Measurements from ENCODE around the gene RORC.
A peak's percentile ranks its signal among the peaks of the same experiment; 100 is the strongest.
"Not testable (repeated sequence)": the region's sequence is repeated elsewhere in the genome, so short reads cannot be mapped to it uniquely, and the experiment has no call there.

RORC gene

DNA sequence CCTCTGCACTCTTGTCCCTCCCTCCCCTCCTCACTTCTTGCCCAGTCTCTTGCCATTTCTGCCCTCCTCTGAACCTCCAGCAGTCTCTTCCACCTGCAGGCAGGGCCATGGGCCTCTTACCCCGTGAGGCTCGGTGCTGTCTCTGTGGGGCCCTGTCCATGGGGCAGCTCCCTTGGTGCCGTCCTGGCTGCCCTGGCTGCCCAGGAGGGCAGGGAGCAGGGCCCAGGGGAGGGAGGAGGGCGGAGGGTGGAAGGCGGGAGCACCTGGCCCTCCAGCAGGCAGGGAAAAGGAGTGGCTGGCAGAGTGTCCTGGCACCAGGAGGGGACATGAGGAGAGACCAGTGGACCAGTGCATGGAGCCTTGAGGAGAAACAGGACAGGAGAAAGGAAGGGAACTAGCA is at the start of gene RORC:
Gene RORC (minus strand): TSS at position 198 of the 400 bp plus-strand sequence. CDS start 38 bp downstream, at position 160.
- DNase-seq (ENCODE audit: low spot score), result no peak

DNA sequence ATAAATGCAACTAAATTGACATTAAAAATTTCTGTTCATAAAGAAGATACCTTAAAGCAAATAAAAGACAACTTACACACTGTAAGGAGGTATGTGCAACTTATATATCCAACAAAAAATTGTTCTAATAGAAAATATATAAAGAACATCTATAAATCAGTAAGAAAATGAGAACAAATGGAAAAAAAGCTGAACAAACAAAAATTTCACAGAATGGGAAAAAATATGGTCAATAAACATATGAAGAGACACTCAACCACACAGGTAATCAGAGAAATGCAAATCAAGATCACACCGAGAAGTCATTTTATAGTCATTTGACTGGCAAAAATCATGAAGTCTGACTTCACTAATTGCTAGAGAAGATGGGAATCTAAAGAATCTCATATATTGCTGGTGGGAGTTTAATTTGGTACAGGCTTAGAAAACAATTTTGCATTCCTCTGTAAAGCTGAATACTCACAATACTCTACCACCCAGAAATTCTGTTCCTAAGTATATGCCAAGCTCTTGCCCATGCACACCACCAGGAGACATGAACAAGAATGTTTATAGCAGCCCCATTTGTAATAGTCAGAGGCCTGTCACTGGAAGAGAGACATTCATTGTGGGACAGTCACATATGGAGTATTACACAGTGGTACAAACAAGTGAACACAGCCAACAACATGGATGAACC is 44.0 kb upstream of the RORC start:
- DNase-seq (ENCODE audit: low spot score), result no peak

DNA sequence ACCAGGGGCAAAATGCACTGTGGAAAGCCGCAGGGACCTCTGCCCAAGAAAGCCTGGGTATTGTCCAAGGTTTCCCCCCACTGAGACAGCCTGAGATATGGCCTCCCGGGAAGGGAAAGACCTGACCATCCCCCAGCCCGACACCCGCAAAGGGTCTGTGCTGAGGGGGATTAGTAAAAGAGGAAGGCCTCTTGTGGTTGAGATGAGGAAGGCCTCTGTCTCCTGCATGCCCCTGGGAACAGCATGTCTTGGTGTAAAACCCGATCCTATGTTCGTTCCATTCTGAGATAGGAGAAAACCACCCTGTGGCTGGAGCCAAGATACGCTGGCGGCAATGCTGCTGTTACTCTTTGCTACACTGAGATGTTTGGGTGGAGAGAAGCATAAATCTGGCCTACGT is 41.2 kb upstream of the RORC start:
- DNase-seq (ENCODE audit: low spot score), result not testable (repeated sequence)

DNA sequence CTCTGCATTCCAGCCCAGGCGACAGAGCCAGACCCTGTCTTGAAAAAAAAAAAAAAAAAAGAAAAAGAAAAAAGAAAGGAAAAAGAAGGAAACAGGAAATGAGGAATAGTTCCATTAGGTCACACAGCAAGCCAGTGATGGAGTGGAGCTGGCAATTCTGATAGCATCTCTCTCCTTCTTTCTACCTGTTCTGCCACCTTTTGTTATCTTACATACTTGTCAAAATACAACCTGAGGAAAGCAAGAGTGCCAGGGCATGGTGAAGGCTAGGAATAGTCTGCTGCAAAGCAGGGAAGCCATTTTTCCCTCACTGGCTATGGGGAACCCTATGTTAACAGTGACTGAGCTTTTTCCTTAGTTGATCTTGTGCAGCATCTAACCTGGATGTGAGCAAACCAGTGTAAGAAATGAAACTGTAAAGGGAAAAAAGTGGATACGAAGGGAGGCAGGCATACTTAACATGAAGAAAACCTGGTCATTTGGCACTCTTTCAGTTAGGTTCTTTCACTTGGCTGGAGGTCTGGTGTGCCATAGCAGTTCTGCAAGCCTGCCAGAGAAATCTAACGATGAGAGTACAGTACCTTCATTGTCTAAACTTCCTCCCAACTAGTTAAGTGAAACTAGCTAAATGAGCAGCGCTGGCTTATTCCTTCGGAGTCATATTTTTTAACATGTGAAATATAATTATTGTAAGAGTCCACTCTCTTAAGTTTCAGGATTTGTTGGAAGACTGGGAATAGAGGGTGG is 39.9 kb upstream of the RORC start:
- DNase-seq (ENCODE audit: low spot score), result no peak

DNA sequence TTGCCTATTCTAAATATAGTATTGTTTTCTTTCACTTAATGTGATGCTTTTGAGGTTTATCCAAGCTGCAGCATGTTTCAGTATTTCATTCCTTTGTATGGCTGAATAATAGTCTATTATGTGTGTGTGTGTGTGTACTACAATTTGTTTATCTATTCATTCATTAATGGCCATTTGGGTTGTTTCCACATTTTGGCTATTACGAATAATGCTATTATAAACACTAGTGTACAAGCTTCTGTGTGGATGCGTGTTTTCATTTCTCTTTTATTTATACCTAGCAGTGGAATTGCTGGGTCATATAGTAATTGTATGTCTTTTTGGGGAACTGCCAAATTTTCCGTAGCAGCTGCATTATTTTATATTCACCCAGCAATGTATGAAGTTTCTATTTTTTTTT is 36.9 kb upstream of the RORC start:
- DNase-seq (ENCODE audit: low spot score), result peak; percentile 54

DNA sequence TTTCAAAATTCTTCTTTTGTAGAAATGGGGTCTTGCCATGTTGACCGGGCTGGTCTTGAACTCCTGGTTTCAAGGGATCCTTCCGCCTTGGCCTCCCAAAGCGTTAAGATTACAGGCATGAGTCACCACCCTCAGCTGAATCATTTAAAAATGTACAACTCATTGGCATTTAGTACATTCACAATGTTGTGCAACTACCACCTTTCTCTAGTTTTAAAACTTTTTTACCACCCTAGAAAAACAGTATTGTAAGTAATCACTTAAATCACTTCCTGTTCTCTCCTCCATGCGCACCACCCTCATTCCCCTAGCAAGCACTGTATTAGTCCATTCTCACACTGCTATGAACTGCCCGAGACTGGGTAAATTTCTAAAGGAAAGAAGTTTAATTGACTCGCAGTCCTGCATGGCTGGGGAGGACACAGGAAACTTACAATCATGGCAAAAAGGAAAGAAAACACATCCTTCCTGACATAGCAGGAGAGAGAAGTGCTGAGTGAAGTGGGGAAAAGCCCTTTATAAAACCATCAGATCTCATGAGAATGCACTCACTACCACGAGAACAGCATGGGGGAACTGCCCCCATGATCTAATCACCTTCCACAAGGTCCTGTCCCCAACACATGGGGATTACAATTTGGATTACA is 36.3 kb upstream of the RORC start:
- peak; percentile 32 for DNase-seq (ENCODE audit: low spot score)

DNA sequence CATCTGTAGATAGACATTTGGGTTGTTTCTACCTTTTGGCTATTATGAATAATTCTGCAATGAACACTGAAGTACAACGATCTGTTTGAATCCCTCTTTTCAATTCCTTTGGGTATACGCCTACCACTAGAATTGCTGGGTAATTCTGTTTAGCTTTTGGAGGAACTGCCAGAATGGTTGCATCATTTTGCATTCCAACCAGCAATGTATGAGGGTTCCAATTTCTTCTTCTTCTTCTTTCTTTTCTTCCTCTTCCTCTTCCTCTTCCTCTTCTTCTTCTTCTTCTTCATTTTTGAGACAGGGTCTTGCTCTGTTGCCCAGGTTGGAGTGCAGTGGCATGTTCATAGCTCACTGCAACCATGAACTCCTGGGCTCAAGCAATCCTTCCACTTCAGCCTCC is 35.7 kb upstream of the RORC start:
- no peak for DNase-seq (ENCODE audit: low spot score)

DNA sequence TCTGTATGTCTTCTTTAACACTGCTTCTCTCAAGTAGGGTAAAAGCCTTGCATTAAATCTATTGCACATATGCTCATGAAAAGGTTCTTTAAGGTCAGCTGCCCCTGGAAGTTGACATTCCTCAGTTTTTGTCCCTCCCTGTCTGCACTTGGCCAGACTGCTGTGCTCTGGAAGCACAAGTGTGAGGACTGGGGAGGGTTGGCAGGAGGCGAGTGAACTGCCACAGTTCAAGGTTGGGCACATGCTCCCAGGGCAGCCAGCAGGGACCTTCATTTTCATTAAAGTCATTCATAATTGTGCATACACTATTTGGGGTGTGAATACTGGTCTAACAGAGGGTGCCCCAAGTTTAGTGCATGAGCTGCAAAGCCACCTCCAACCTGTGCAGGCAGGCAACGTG is 32.8 kb upstream of the RORC start:
- no peak for DNase-seq (ENCODE audit: low spot score)

DNA sequence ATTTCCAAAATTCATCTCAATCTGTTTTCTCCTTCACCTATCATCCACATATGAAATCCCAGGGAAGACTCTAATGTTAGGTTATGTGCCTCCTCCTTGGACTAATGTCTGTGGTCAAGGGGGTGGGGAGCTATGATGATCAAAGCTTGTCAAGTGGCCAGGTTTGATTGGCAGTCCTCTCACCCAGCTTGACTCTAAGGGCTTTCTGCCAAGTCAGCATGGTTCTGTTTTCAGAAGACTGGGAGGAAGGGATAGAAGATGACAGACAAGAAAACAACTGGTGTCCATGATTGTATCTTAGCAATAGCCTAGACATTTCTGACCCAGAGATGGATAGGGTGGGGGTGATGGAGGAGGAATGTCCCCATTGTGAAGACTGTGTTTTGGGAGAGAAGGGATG is 31.0 kb upstream of the RORC start:
- no peak for DNase-seq (ENCODE audit: low spot score)

DNA sequence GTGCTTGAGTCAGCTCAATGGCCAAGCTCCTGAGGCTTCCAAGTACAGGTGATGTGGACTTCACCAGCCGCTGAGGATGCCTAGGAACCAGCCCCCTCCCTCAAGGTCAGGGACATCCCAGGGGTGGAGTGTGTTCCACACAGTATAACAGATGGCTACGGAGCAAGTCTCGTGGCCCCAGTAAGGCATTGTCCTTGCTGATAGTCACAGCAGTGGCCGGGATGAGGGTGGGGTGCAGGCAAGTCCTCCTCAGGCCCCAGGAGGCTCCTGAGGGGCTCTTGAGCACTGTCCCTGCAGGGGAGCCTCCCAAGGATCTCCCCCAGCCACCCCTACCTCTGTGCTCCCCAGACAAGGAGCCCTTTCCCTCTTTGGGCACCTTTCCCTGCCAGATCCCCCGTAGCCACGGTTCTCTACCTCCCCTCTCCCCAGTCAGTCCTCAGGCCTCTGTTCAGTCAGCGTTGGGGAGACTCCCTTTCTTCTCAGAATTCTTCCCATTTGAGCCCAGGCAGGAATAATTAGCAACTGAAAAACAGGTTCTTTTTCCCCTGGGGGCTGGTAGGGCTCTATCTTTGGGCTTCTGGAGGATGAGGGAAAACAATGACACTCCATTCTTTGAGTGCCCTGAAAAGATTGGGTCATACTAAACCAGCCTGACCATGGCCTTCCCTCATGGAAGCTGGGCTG is 29.0 kb upstream of the RORC start:
- no peak for DNase-seq (ENCODE audit: low spot score)

DNA sequence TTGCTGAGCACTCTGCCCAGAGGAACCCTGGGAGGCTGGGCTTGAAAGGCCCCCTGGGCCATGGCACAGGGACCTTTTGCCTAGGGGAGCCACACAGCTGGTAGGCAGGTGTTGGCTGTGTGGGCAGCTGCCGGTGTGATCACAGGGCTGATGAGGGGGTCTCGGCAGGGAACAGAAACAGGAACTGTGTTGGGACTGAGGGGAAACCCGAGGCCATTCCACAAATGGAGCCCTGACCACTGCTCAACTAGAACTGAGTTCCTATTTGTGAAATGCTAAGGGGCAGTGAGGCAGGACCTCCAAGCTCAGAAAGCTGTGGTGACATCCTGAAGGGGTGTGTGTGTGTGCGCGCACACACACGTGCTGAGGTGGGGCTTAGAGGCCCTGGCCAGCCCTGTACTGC is 28.3 kb upstream of the RORC start:
- no peak for DNase-seq (ENCODE audit: low spot score)

DNA sequence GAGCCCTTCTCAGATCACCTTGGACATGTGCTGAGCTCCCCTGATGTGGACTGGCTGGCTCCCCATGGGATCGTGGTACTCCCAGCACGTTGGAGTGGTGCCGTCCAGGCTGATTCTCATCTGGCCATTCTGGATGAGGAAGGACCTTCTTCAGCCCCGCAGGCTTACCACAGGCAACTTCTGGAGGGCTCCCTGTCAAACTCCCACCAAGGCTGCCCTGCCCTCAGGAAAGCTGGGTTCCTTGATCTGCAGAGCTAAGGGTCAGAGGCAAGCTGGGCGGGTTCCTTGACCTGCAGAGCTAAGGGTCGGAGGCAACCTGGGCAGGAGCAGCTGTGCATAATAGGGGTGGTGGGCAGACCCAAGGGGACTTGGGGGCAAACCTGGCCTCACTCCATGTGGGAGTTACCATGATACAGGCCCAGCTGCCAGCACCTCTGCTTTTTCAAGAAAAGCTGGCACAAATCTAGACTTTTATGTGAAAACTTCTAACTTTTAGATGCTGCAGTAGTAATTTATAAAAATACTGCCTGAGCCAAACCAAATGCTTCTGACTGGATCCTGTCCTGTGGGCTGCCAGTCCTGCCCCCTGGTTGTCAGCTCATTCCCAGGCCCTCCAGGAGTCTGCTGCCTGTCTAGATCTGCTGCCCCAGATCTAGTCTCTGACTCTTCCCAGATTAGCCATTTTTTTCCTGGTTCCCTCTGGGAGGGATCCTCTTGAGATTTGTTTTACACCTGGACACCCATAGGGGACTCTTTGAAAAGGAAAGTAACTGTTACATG is 27.5 kb upstream of the RORC start:
- DNase-seq (ENCODE audit: low spot score), result no peak

DNA sequence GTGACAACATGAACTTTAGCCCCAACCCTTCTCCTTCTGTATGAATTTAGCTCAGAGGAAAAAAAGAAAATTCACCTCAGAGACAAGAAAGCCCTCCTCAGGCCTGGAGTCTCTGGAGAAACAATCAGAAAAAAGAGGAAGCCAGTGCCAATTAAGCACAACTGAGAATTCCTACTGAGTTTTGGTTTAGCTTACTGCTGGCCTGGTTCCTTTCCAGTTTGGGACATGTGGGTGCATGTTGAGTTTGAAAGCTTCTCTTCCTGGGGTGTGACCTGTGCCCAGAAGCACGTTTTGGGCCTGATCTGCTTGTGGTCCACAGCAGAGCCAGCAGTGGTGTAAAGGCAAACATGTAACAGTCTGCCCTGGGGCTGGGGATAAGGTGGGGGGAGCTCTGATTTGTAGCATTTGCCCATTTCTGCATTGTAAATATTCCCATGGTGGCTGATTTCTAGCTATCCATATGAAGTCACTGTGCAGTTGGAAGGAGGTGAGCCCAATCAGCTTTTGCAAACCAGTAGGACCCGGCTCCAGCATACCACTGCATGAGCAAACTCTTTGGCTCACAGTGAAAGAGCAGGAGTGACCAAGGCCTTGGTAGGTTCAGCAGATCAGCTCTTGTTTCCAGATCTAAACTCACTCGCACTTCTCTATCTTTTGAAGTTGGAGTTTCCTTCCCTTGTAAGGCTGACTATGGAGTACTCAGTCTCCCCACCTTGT is 26.6 kb upstream of the RORC start:
- no peak for DNase-seq (ENCODE audit: low spot score)

DNA sequence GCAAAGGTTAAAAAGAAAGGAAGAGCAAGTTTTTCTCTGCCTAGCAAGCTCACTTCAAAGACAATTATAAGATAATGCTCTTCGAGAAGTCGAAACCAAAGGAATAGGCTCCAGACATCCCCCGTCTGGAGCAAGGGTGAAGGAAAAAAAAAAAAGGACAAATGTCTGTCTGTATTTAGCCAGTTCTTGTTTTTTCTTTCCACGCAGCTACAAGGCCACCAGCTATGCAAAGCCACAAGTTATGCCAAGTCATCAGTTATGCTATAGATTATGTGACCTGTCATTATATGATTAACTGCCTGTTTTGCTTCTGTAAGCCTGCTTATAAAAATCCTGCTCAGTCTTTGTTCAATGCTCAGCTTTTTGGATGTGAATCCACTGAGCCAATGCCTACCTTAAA is 24.3 kb upstream of the RORC start:
- DNase-seq (ENCODE audit: low spot score), result no peak

DNA sequence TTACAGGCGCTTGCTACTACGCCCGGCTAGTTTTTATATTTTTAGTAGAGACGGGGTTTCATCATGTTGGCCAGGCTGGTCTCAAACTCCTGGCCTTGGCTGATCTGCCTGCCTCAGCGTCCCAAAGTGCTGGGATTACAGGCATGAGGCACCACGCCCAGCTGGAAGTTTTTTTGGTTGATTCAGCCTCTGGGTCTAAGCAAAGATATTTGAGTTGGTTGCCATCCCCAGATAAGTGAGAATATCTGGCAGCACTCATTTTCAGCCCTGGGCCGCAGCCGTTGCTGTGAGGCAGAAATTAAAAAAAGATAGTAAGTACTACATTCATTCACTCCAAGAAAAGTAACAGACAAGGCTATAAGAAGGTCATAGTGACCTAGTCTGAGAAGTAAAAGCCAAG is 23.9 kb upstream of the RORC start:
- DNase-seq (ENCODE audit: low spot score), result not testable (repeated sequence)

DNA sequence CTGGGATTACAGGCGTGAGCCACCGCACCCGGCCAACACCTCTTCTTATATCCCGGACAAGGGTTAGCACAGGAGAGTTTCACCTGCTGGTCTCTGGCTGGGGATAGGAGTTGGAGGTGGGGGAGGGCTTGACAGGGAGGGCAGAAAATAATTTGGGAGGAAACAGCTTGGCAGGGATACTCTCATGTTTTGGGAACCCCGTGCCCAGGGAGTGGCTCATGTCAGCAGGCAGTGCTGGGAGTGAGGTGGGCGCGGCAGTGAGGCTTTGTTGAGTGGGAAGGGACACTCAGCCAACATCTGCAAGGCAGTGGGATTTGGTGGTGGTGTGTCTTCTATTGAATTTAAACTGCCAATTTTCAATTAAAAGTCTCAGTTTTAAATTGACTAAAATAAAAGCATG is 23.1 kb upstream of the RORC start:
- no peak for DNase-seq (ENCODE audit: low spot score)

DNA sequence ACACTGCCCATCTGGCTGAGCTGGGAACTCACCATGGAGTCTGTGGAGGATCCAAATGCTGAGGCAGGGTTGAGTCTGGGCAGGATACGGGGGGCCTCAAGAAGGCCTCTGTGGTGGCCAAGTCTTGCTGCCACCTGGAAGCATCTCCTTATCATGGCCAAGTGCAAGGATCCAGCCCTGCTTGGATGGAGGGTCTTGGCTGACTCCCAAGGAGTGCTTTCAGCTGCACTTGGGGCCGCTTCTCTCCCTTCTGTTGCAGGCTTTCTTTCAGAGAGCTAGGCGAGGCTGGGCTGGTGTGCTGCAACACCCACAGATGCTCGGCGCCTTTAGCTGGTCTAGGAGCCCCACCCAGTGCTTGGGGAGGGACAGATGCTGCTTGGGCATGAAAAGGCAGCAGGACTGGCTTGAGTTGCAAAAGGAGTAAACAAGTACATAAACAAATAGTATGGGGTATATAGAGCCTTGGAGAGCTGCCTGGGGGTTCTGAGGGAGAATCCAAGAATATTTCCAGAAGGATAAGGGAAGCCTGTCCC is 21.9 kb upstream of the RORC start, which contains the start of gene THEM5:
Gene THEM5 (minus strand): TSS at position 302 of the 533 bp plus-strand sequence. CDS start 147 bp downstream, at position 155.
- DNase-seq (ENCODE audit: low spot score), result no peak

DNA sequence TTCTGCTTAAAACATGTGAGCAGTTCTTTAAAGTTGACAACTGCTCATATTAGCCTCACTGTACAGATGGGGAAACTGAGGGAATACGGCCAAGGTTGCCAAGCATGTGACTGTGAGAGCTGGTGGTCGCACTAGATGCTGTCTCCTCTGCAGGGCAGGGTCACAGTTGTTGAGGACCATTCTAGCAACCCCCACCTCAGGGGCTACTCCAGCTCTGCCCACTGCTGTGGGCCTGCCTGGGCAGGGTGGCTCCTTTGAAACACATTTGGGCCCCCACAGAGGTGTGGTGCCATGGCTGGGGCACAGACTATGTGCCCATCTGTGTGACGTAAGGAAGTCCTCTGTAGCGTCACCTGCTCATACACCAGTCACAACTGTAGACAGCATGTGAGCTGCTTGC is 21.1 kb upstream of the RORC start:
- DNase-seq (ENCODE audit: low spot score), result no peak

DNA sequence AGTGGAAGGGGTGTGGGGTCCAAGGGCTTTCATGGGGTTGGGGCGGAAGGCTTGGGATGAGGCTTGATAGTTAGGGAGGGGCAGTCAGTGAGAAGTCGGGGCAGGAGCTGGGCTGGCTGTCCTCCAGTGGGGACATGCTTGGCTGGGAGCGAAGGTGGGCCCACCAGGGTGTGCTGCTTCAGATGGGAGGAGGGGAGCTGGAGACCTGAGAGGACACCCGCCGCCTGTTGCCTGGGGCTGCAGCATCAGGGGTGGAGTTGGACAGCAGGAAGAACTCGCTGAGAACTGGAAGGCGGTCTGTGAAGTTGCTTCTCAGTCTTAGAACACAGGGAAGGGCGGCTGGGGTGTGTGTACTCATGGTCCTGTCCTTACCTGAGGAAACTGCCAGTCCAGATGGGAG is 20.3 kb upstream of the RORC start:
- no peak for DNase-seq (ENCODE audit: low spot score)

DNA sequence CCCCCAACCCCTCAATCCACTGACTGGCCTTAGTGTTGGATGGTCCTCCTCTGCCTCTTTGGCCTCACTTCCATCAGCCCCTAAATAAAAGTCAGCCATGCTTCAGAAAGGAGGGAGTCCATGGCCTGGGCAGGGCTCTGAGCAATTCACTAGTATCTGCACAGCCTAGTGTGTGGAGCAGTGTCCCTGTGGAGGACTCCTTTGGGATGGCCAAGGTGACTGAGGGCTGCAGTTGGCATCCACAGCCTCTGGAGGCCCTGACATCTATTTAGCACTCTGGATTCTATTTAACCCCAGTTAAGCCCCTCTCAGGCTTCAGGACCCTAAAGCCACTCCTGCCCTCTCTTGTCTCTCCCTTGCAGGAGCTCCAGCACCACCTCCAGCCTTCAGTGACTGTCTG is 18.3 kb upstream of the RORC start:
- no peak for DNase-seq (ENCODE audit: low spot score)

DNA sequence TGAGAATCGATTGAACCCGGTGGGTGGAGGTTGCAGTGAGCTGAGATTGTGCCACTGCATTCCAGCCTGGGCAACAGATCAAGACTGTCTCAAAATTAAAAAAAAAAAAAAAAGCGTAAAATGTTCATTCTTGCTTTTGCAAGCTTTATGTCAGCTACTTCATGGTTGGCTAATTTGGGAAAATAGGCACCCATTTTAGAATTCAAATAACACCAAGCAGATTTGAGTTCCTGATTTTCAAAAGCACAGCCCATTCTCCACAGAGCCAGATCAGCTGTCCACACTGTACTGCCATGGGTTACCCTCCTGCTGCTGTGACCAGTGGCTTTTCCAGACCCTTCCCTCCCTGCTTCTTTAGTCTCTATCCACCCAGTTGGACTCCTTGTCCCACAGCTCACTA is 17.5 kb upstream of the RORC start:
- DNase-seq (ENCODE audit: low spot score), result no peak

All from globus pallidus (tissue), 1 donor.